ENCODE results near the gene PCSK6. TPM values are rescaled to one million over a fixed set of nuclear protein-coding genes. Genes with fewer than 3 reads are reported as not detected.

PCSK6 gene
- total and polyA plus RNA-seq, 7 donors, result 8.3 to 32.7 (median 13.3) TPM

DNA sequence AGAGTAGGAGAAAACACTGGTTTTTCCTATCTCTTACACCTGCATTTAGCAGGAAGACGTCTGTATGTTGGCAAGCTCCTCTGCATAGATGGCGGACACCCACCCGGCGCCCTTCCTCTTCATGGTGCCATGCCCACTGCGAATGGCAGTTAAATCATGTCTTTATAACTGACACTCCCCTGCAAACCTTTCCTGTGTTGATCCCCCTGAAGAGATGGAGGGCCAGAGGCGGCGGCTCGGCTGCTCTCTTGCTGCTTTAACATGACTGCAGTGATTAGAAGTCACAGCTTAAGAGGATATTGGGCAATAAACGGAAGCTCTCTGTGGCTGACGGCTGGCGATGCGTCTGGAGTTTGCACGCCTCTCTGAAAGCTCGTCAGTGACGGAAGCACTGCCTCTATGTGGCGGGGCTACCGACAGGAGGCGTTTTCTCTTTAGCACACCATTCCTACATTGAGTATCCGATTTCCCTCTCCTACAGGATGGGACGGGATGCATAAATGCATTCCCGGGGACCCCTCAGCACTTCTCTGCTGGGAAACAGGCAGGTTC, 168.9 kb downstream of the PCSK6 start:
- peaks cover 0 to 76% of the 10 kb centered on the region in 2 donors for H3K36me3 ChIP-seq (ENCODE audit: insufficient read depth in 1 of 2, low read depth in 1 of 2)

DNA sequence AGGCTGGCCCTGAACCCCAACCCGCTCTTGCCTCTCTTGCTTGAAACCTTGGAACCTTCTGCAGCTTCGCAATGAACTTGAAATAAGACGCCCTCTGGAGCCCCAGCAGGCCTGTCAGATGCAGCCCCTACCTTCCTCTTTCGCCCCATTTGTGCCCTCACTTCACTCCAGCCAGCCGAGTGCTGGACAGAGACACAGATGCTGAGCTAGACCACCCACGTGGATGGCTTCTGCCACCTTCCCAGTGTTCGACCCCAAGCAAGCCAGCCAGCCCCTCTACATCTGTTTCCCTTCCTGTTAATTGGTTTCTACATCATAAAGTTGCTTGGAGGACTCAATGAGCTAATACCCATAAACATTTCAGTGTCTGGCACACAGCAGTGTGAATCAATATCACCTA, 170.7 kb downstream of the PCSK6 start:
- H3K27me3 ChIP-seq (ENCODE audit: insufficient read depth in 3 of 3, low read length in 2 of 3), result no peaks in the 10 kb centered on the region
- H3K4me1 ChIP-seq, result no peaks in the 10 kb centered on the region
- no peak overlapping the region for H3K4me3 ChIP-seq
- intact Hi-C loops (cut with DNase I), result loop anchor here in 1 of 2 donors (1.0 kb wide), 1 partner anchor 15 kb away; no protein-coding TSS in a partner anchor
- 55 to 64% (median 63%) methylated on average over 7 of the region's 7 CpGs for WGBS, 3 donors
- TF ChIP-seq, protein P1, sequence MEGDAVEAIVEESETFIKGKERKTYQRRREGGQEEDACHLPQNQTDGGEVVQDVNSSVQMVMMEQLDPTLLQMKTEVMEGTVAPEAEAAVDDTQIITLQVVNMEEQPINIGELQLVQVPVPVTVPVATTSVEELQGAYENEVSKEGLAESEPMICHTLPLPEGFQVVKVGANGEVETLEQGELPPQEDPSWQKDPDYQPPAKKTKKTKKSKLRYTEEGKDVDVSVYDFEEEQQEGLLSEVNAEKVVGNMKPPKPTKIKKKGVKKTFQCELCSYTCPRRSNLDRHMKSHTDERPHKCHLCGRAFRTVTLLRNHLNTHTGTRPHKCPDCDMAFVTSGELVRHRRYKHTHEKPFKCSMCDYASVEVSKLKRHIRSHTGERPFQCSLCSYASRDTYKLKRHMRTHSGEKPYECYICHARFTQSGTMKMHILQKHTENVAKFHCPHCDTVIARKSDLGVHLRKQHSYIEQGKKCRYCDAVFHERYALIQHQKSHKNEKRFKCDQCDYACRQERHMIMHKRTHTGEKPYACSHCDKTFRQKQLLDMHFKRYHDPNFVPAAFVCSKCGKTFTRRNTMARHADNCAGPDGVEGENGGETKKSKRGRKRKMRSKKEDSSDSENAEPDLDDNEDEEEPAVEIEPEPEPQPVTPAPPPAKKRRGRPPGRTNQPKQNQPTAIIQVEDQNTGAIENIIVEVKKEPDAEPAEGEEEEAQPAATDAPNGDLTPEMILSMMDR (IDR thresholded peaks at IDR 0.05), result no peak
- peaks cover 0 to 80% of the 10 kb centered on the region in 2 donors for H3K36me3 ChIP-seq (ENCODE audit: insufficient read depth in 1 of 2, low read depth in 1 of 2)
- ATAC-seq (no peak), DNase-seq (no peak)
- no peak overlapping the region for H3K27ac ChIP-seq
- H3K9me3 ChIP-seq, result no peaks in the 10 kb centered on the region

More for the DNA sequence above, 168.9 kb downstream of the PCSK6 start:
- H3K4me1 ChIP-seq, result no peaks in the 10 kb centered on the region
- intact Hi-C loops (cut with DNase I), result no loop called here
- peak in 2 of 4 donors; percentile 29 to 37 for ATAC-seq
- no peak overlapping the region for H3K4me3 ChIP-seq
- 41 to 53% (median 48%) methylated on average over 21 of the region's 21 CpGs for WGBS, 3 donors
- TF ChIP-seq, protein P1 (IDR thresholded peaks at IDR 0.05), result no peak
- peak; percentile 39 to 69 for DNase-seq
- H3K27me3 ChIP-seq (ENCODE audit: insufficient read depth in 3 of 3, low read length in 2 of 3), result no peaks in the 10 kb centered on the region
- H3K9me3 ChIP-seq, result no peaks in the 10 kb centered on the region
- no peak overlapping the region for H3K27ac ChIP-seq

DNA sequence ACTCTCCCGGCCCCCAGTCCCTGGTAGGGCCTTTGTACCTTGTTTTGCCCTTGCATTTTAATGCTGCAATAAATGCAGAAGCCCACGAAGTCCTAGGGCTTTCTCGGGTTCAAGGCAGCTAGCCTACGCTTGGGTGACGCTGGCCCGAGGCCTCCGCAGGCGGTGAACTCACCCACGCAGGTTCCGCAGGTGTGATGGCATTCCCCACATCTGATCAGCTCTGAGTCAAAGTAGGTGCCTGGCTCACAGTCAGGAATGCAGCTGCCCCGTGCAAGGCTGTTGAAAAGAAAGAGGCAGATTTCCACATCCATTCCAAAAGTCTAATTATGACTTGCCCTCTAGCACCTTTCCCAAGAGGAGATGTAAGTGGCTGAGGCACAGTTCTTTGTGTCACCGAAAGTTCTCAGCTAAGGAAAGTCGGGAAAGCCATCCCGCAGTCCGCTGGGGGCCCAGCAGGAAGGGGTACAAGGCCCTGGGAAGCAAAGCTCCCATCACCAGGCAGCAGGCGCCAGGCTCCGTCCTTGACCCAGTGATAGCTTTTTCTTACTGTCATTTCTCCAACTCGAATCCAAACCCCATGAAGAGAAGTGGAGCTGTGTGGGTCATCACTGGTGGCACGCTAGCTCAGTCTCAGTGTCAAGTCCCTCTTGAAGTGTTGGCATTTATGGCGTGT, 171.2 kb downstream of the PCSK6 start:
- no peak for ATAC-seq
- intact Hi-C loops (cut with DNase I), result loop anchor here in 1 of 2 donors (1.0 kb wide), 1 partner anchor 14 kb away; no protein-coding TSS in a partner anchor
- WGBS, 3 donors, result 89 to 92% (median 90%) methylated on average over 20 of the region's 20 CpGs
- Histone ChIP-seq H3K4me3 (no peak overlapping the region), H3K9me3 (no peaks in the 10 kb centered on the region), H3K36me3 (ENCODE audit: insufficient read depth in 1 of 2, low read depth in 1 of 2) (peaks cover 0 to 84% of the 10 kb centered on the region in 2 donors), H3K27me3 (ENCODE audit: insufficient read depth in 3 of 3, low read length in 2 of 3) (no peaks in the 10 kb centered on the region), H3K4me1 (no peaks in the 10 kb centered on the region), H3K27ac (no peak overlapping the region)
- TF ChIP-seq, protein P1 (IDR thresholded peaks at IDR 0.05), result no peak
- DNase-seq, result no peak

DNA sequence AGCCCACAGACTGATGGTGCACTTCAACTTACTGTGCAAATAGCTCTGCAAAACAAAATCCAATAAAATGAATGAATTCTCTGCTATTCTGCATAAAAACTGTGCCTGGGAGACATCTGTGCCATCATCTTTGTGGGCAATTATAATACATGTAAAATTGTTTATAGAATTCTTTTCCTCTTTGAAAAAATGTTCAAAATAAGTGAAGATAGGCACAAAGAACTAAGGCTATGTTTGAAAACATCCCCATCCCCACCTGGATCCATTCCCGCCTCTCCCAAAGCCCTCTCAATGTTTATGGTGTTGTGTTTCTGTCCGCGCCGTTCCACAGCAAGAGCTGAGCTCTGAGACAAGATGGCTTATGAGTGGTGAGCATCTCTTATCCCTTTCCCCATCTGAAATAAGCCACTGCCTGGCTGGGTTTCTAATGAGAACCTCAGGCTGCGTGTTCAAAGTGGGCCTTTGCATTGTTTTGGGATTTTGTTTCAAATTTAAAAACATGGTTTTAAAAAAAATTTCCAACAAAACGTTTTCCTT, 172.1 kb downstream of the PCSK6 start:
- peaks cover 0 to 86% of the 10 kb centered on the region in 2 donors for H3K36me3 ChIP-seq (ENCODE audit: insufficient read depth in 1 of 2, low read depth in 1 of 2)
- H3K27ac ChIP-seq, result no peak overlapping the region
- 79 to 90% (median 82%) methylated on average over 6 of the region's 6 CpGs for WGBS, 3 donors
- DNase-seq, result no peak
- TF ChIP-seq, protein P1 (IDR thresholded peaks at IDR 0.05), result no peak
- ATAC-seq, result no peak
- no peak overlapping the region for H3K4me3 ChIP-seq
- no peaks in the 10 kb centered on the region for H3K4me1 ChIP-seq
- no peaks in the 10 kb centered on the region for H3K27me3 ChIP-seq (ENCODE audit: insufficient read depth in 3 of 3, low read length in 2 of 3)
- intact Hi-C loops (cut with DNase I), result no loop called here
- H3K9me3 ChIP-seq, result no peaks in the 10 kb centered on the region
